ENCODE results near the gene FAM72C.
"Not testable (repeated sequence)": the region's sequence is repeated elsewhere in the genome, so short reads cannot be mapped to it uniquely, and the experiment has no call there.

FAM72C gene

GRCh38 chr1:144003306-144004029, 31.7 kb upstream of the FAM72C start:
- not testable (repeated sequence) for H3K27ac ChIP-seq (ENCODE audit: insufficient read depth, low read length, poor library complexity, severe bottlenecking); DNase-seq; H3K27me3 ChIP-seq (replicated peaks; ENCODE audit: control insufficient read depth, insufficient read depth, low read length, poor library complexity, severe bottlenecking); H3K36me3 ChIP-seq (ENCODE audit: control insufficient read depth, insufficient read depth, low read length); H3K4me1 ChIP-seq (ENCODE audit: control insufficient read depth, insufficient read depth, low read length, poor library complexity, severe bottlenecking); H3K9me3 ChIP-seq (ENCODE audit: control insufficient read depth, low read length); H3K4me3 ChIP-seq (ENCODE audit: insufficient read depth, low read depth, low read length, poor library complexity, severe bottlenecking)

- H3K9me3 ChIP-seq (ENCODE audit: control insufficient read depth, low read length); H3K27ac ChIP-seq (ENCODE audit: insufficient read depth, low read length, poor library complexity, severe bottlenecking); H3K36me3 ChIP-seq (ENCODE audit: control insufficient read depth, insufficient read depth, low read length); H3K27me3 ChIP-seq (replicated peaks; ENCODE audit: control insufficient read depth, insufficient read depth, low read length, poor library complexity, severe bottlenecking); H3K4me3 ChIP-seq (ENCODE audit: insufficient read depth, low read depth, low read length, poor library complexity, severe bottlenecking); H3K4me1 ChIP-seq (ENCODE audit: control insufficient read depth, insufficient read depth, low read length, poor library complexity, severe bottlenecking); DNase-seq: not testable (repeated sequence)
Observed at GRCh38 chr1:144002141-144002881, 30.5 kb upstream of the FAM72C start.

DNA sequence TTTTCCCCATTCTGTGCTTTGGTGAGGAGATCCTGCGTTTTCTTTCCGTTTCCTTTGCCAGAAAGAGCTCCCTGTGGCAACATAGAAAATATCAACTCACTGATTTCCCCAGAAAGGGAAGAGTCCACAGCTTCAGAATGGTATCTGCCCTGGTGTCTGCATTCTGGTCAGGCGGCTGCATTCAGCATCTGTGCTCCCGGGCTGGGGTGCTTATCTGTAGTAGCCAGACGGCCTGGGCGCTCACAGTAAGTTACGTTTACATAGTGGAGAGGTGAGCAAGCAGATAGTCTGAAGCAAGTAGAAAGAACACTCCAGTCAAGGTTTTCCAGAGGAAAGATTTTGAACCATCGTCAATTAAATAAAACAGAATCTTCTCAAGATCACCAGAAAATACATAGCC, 29.3 kb upstream of the FAM72C start:
- not testable (repeated sequence) for DNase-seq; H3K4me1 ChIP-seq (ENCODE audit: control insufficient read depth, insufficient read depth, low read length, poor library complexity, severe bottlenecking); H3K27ac ChIP-seq (ENCODE audit: insufficient read depth, low read length, poor library complexity, severe bottlenecking); H3K9me3 ChIP-seq (ENCODE audit: control insufficient read depth, low read length); H3K27me3 ChIP-seq (replicated peaks; ENCODE audit: control insufficient read depth, insufficient read depth, low read length, poor library complexity, severe bottlenecking); H3K4me3 ChIP-seq (ENCODE audit: insufficient read depth, low read depth, low read length, poor library complexity, severe bottlenecking); H3K36me3 ChIP-seq (ENCODE audit: control insufficient read depth, insufficient read depth, low read length)

DNA sequence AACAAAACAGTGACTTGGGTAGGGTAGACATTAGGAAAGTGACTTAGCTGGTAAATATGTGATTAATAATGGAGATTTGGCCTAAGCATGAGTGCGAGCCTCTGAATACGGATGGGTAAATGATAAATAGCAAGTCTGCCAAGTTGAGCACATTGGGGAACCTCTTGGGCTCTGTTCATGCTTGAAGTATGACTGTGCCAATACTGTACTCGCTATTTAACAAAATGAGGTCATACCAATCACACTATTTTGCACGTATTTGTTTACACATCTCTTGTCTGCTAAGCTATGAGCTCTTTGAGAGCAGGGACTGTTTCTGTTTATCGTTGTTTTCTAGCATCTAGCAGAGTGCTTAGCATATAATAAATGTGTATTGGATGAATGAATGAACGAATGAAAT, 24.2 kb upstream of the FAM72C start:
- H3K9me3 ChIP-seq (ENCODE audit: control insufficient read depth, low read length); H3K4me3 ChIP-seq (ENCODE audit: insufficient read depth, low read depth, low read length, poor library complexity, severe bottlenecking); H3K4me1 ChIP-seq (ENCODE audit: control insufficient read depth, insufficient read depth, low read length, poor library complexity, severe bottlenecking); H3K27ac ChIP-seq (ENCODE audit: insufficient read depth, low read length, poor library complexity, severe bottlenecking); H3K36me3 ChIP-seq (ENCODE audit: control insufficient read depth, insufficient read depth, low read length); H3K27me3 ChIP-seq (replicated peaks; ENCODE audit: control insufficient read depth, insufficient read depth, low read length, poor library complexity, severe bottlenecking); DNase-seq: not testable (repeated sequence)

GRCh38 chr1:143993301-143993907, 21.6 kb upstream of the FAM72C start:
- H3K4me3 ChIP-seq (ENCODE audit: insufficient read depth, low read depth, low read length, poor library complexity, severe bottlenecking); H3K27me3 ChIP-seq (replicated peaks; ENCODE audit: control insufficient read depth, insufficient read depth, low read length, poor library complexity, severe bottlenecking); H3K4me1 ChIP-seq (ENCODE audit: control insufficient read depth, insufficient read depth, low read length, poor library complexity, severe bottlenecking); H3K9me3 ChIP-seq (ENCODE audit: control insufficient read depth, low read length); H3K36me3 ChIP-seq (ENCODE audit: control insufficient read depth, insufficient read depth, low read length); H3K27ac ChIP-seq (ENCODE audit: insufficient read depth, low read length, poor library complexity, severe bottlenecking); DNase-seq: not testable (repeated sequence)

GRCh38 chr1:143990699-143991098, 18.9 kb upstream of the FAM72C start:
- not testable (repeated sequence) for H3K27me3 ChIP-seq (replicated peaks; ENCODE audit: control insufficient read depth, insufficient read depth, low read length, poor library complexity, severe bottlenecking); H3K4me1 ChIP-seq (ENCODE audit: control insufficient read depth, insufficient read depth, low read length, poor library complexity, severe bottlenecking); DNase-seq; H3K9me3 ChIP-seq (ENCODE audit: control insufficient read depth, low read length); H3K4me3 ChIP-seq (ENCODE audit: insufficient read depth, low read depth, low read length, poor library complexity, severe bottlenecking); H3K27ac ChIP-seq (ENCODE audit: insufficient read depth, low read length, poor library complexity, severe bottlenecking); H3K36me3 ChIP-seq (ENCODE audit: control insufficient read depth, insufficient read depth, low read length)

- DNase-seq; H3K9me3 ChIP-seq (ENCODE audit: control insufficient read depth, low read length); H3K36me3 ChIP-seq (ENCODE audit: control insufficient read depth, insufficient read depth, low read length); H3K27ac ChIP-seq (ENCODE audit: insufficient read depth, low read length, poor library complexity, severe bottlenecking); H3K4me3 ChIP-seq (ENCODE audit: insufficient read depth, low read depth, low read length, poor library complexity, severe bottlenecking); H3K4me1 ChIP-seq (ENCODE audit: control insufficient read depth, insufficient read depth, low read length, poor library complexity, severe bottlenecking); H3K27me3 ChIP-seq (replicated peaks; ENCODE audit: control insufficient read depth, insufficient read depth, low read length, poor library complexity, severe bottlenecking): not testable (repeated sequence)
Observed at GRCh38 chr1:143989719-143990118, 17.9 kb upstream of the FAM72C start.

- not testable (repeated sequence) for H3K27ac ChIP-seq (ENCODE audit: insufficient read depth, low read length, poor library complexity, severe bottlenecking); H3K27me3 ChIP-seq (replicated peaks; ENCODE audit: control insufficient read depth, insufficient read depth, low read length, poor library complexity, severe bottlenecking); H3K4me1 ChIP-seq (ENCODE audit: control insufficient read depth, insufficient read depth, low read length, poor library complexity, severe bottlenecking); H3K4me3 ChIP-seq (ENCODE audit: insufficient read depth, low read depth, low read length, poor library complexity, severe bottlenecking); DNase-seq; H3K36me3 ChIP-seq (ENCODE audit: control insufficient read depth, insufficient read depth, low read length); H3K9me3 ChIP-seq (ENCODE audit: control insufficient read depth, low read length)
Observed at GRCh38 chr1:143989427-143989712, 17.6 kb upstream of the FAM72C start.

DNA sequence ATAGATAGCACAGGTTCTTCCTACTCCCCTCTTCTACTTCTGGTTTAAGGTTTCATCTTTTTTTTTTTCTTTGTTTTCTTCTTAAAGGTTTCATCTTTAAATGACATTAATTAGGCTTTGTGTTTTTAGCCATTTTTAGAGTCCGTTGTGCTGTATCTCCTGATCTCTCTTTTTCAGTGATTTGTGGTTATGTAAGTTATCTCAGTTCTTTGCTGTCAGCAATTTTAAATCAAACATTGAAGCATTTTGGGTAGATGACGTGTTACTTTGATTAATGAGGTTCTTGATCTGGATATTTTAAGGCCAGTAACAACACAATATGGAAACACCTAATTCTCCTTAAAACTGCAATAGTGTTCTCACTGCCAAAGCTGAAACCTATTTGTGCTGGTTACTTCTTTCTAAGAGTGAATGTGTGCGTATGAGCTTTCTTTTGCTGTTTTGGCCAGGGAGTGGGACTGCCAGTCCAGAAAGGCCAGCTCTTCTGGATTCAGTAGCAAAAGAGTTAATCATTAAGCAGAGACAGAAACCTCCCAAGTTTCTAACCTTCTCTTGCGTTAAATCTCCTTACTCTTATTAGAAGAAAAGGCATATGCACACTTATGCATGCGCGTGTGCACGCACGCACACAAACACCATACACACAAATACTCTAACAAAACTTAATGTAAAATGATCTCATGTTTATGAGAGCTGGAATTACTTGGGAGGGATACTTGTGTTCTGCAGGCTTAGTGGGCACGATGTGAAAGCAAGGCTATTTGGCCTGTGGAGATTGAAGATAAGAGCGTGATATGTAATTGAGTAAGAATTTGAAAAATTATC, 17.0 kb upstream of the FAM72C start:
- not testable (repeated sequence) for H3K27ac ChIP-seq (ENCODE audit: insufficient read depth, low read length, poor library complexity, severe bottlenecking); H3K36me3 ChIP-seq (ENCODE audit: control insufficient read depth, insufficient read depth, low read length); H3K4me1 ChIP-seq (ENCODE audit: control insufficient read depth, insufficient read depth, low read length, poor library complexity, severe bottlenecking); H3K4me3 ChIP-seq (ENCODE audit: insufficient read depth, low read depth, low read length, poor library complexity, severe bottlenecking); H3K9me3 ChIP-seq (ENCODE audit: control insufficient read depth, low read length); DNase-seq; H3K27me3 ChIP-seq (replicated peaks; ENCODE audit: control insufficient read depth, insufficient read depth, low read length, poor library complexity, severe bottlenecking)

GRCh38 chr1:143987868-143988267, 16.1 kb upstream of the FAM72C start:
- not testable (repeated sequence) for H3K27me3 ChIP-seq (replicated peaks; ENCODE audit: control insufficient read depth, insufficient read depth, low read length, poor library complexity, severe bottlenecking); H3K9me3 ChIP-seq (ENCODE audit: control insufficient read depth, low read length); H3K27ac ChIP-seq (ENCODE audit: insufficient read depth, low read length, poor library complexity, severe bottlenecking)

More at GRCh38 chr1:143987868-143988267, 16.1 kb upstream of the FAM72C start:
- H3K4me1 ChIP-seq (ENCODE audit: control insufficient read depth, insufficient read depth, low read length, poor library complexity, severe bottlenecking); H3K36me3 ChIP-seq (ENCODE audit: control insufficient read depth, insufficient read depth, low read length); H3K4me3 ChIP-seq (ENCODE audit: insufficient read depth, low read depth, low read length, poor library complexity, severe bottlenecking); DNase-seq: not testable (repeated sequence)
